Activated naive CD8-positive, alpha-beta T cell (primary cell): ENCODE results near the gene ANTXRL.
"Not testable (repeated sequence)": the region's sequence is repeated elsewhere in the genome, so short reads cannot be mapped to it uniquely, and the experiment has no call there.

ENCODE experiments used
- H3K27ac Mint-ChIP-seq: one replicate; pipeline ENCODE4 v1.8.0; 2021; ENCODE audit warnings: mixed read lengths
- H3K27me3 Mint-ChIP-seq: one replicate; pipeline ENCODE4 v1.8.0; 2021; ENCODE audit warnings: mixed read lengths
- H3K36me3 Mint-ChIP-seq: one replicate; pipeline ENCODE4 v1.8.0; 2021; ENCODE audit warnings: mixed read lengths
- H3K4me1 Mint-ChIP-seq: one replicate; pipeline ENCODE4 v1.8.0; 2021; ENCODE audit warnings: low read depth, mixed read lengths
- H3K4me3 Mint-ChIP-seq: one replicate; pipeline ENCODE4 v1.8.0; 2021; ENCODE audit warnings: mild to moderate bottlenecking, mixed read lengths
- H3K9me3 Mint-ChIP-seq: one replicate; pipeline ENCODE4 v1.8.0; 2021; ENCODE audit warnings: low read depth, mixed read lengths

Gene ANTXRL

DNA sequence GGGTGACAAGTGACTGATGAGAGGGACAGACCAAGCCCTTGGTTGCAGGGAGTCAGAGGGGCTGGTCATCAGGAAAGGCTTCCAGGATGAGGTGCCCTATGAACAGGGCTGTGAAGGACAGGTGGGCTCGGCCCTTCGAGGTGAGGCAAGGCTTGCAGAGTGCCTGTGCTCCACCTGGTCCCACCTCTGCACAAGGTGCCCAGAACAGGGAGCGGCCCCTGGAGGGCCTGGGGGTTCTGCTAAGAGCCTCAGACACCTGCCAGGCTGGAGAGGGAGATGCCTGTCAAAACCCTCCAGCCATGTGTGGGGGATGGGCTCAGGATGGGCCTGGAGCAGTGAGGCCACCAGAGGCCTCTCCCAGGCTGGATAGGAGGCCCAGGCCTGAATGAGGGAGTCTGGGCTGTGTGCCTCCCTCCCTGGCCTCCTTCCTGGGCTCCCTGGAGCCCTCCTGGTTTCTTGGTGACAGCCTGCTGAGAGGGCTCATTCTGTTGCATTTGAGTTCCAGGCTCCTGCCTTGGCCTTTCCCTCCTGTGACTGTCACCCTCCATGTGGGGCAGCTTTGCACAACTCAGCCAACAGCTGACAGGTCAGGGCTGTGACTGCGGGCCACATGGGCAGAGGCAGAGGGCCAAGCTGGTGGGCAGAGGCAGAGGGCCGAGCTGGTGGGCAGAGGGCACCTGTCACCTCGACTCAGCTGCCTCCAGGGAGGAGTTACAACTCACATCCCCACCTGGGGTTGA is 21.1 kb upstream of the ANTXRL start:
- H3K36me3 Mint-ChIP-seq, H3K27me3 Mint-ChIP-seq, H3K9me3 Mint-ChIP-seq, H3K4me3 Mint-ChIP-seq: not testable (repeated sequence)
- peaks cover 51% of the 10 kb centered on the region for H3K4me1 Mint-ChIP-seq
- H3K27ac Mint-ChIP-seq, result peak overlapping the region; percentile 82

DNA sequence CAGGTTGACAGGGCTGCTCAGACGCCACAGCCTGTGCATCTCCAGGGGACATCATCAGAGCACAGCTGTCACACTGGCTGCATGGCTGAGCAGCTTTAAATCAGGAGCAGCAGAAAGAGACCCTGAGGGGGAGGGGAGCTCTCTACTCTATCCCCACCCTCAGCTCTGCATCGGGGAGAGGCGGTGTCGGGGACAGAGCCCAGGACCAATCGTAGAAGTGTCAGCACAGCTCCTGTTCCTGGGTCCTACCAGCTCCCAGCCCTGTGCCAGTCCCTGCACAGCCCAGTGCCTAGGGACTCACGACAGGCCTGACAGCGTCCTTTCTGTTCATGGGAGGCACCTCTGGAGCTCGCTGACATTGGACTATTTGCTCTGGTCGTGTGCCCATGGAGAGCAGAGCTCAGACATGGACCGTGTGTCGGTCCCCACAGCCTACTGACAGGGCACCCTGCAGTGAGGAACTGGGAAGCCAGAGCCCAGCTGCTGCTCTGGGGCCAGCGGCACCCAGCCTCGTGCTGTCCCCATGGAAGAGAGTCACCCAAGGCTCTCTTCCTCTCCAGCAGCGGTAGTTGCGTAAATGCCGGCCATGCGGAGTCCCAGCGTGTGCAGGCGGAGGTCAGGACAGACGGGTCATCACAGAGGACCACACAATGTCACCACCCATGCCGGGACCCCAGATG is 20.4 kb upstream of the ANTXRL start:
- H3K36me3 Mint-ChIP-seq, result peaks cover 5% of the 10 kb centered on the region
- H3K4me3 Mint-ChIP-seq, result no peak overlapping the region
- H3K9me3 Mint-ChIP-seq, result no peaks in the 10 kb centered on the region
- no peaks in the 10 kb centered on the region for H3K27me3 Mint-ChIP-seq
- peak overlapping the region; percentile 47 for H3K27ac Mint-ChIP-seq
- H3K4me1 Mint-ChIP-seq, result peaks cover 46% of the 10 kb centered on the region

DNA sequence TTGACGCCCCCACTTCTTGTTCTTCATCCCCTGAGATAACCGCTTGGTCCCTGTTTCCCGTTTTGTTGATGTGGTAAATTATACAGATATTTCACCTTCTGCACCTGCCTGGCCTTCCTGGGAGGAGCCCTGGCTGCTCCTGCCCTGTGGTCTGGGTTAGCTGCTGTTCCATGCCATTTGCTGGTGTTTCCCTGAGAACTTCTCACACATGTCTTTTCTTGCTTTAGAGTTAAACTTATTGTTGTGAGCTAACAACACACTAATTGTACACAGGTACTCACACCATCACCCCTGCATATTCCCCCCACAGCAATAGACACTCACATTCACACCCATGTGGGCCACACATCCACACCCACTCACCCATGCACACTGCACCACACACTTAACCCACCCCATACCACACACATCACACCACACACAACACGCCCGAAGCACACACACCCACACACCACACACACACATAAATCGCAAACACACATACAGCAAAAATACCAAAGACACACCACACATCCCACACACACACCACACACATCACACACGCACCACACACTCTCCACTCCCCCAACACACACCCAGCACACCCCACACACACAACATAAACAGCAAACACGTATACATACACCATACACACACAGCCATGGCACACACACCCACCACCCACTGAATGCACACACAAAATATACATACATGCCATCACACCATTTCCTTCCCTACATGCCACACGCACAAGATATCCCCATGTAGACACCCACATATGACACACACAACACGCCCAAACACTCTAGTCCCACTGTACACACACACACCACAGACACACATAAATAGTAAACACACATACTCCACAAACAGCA is 19.4 kb upstream of the ANTXRL start:
- no peak overlapping the region for H3K27ac Mint-ChIP-seq
- no peaks in the 10 kb centered on the region for H3K9me3 Mint-ChIP-seq
- no peak overlapping the region for H3K4me3 Mint-ChIP-seq
- H3K36me3 Mint-ChIP-seq, result peaks cover 2% of the 10 kb centered on the region
- H3K4me1 Mint-ChIP-seq, result peaks cover 44% of the 10 kb centered on the region
- H3K27me3 Mint-ChIP-seq, result no peaks in the 10 kb centered on the region

DNA sequence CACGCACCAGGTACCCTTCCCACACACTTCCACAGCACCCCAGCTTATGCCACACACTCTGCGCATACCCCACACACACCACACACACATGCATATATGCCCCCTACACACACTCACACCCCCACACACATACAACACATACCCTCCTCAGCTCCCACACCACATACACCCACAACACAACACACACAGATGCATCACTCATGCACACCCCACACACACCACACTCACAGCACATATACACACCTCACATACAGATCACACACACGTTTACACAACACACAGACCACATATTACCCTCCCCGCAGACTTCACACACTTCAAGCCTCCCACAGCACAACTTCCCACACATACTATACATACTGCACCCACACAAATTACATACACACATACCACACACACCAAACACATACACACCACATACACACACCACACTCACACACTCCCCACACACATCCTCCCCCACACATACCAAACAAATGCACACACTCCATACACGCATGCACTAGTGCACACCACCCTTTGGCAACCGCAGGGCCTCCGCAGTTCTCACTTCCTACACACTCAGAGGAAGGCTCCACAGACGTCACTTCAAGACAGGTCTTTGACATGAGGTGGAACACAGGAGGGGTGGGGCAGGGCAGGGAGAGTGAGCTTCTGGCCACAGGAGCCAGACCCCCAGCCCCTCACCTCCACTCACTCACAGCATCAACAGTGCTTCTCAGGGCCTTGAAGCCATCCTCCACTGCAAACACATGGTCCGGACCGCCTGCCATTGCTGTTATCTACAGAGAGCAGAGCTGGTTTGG is 18.5 kb upstream of the ANTXRL start:
- Mint-ChIP-seq H3K27me3 (no peaks in the 10 kb centered on the region), H3K9me3 (no peaks in the 10 kb centered on the region), H3K4me3 (no peak overlapping the region), H3K27ac (no peak overlapping the region), H3K36me3 (peaks cover 2% of the 10 kb centered on the region), H3K4me1 (peaks cover 45% of the 10 kb centered on the region)

DNA sequence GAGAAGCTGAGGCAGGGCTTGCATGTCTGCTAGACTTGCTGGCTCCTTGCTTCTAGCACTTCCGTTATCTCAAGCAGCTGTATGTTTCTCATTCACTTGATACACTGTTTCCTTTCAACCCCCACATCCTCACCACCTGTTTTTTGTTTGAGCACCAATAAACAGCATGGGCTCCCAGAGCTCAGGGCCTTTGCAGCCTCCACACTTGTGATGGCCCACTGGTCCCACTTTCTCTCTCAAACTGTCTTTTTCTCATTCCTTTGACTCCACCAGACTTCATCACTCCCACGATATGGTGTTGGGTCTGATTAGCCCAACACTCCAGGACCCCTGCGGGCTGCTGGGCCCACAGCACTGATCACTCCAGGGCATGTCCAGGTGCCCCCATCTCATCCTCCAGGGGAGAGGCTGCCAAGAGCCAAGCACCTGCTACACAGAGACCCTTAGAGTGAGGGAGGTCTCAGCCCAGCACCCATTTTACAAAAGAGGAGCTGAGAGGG is 17.2 kb upstream of the ANTXRL start:
- not testable (repeated sequence) for H3K27ac Mint-ChIP-seq, H3K36me3 Mint-ChIP-seq, H3K4me3 Mint-ChIP-seq, H3K27me3 Mint-ChIP-seq, H3K9me3 Mint-ChIP-seq
- H3K4me1 Mint-ChIP-seq, result peaks cover 40% of the 10 kb centered on the region

DNA sequence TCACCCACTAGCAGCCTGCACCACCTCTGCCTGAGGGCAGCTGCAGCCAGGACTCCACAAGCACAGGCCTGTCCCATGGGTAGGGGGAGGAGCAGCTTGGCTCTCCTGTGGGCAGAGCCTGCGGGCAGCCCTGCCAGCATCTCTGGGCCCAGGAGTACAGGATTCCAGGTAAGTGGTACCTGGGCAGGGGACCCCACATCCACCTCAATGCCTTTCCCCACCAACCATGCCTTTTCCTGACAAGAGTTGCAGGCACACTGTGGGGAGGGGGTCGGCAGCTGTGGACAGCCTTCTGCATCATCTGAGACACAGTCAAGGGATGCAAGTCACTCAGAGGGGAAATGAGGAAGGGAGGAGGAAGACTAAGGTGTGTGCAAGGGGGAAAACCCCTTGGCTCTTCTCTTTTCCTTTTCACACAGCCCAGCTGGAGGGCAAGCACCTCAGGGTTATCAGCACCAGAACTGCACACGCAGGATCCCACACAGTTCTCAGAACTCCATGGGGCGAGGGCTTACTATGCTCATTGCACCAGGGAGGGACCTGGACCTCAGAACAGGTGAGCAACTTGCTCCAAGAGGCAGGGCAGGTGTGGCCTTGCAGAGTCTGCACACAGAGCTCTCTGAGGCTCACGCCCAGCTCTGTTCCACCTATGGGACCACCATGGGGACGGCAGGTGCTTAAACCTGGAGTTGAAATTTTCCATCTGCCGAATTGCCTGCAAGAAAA is 16.5 kb upstream of the ANTXRL start:
- peak overlapping the region; percentile 73 for H3K27ac Mint-ChIP-seq
- no peaks in the 10 kb centered on the region for H3K9me3 Mint-ChIP-seq
- H3K4me3 Mint-ChIP-seq, result no peak overlapping the region
- peaks cover 2% of the 10 kb centered on the region for H3K36me3 Mint-ChIP-seq
- no peaks in the 10 kb centered on the region for H3K27me3 Mint-ChIP-seq
- H3K4me1 Mint-ChIP-seq, result peaks cover 34% of the 10 kb centered on the region

DNA sequence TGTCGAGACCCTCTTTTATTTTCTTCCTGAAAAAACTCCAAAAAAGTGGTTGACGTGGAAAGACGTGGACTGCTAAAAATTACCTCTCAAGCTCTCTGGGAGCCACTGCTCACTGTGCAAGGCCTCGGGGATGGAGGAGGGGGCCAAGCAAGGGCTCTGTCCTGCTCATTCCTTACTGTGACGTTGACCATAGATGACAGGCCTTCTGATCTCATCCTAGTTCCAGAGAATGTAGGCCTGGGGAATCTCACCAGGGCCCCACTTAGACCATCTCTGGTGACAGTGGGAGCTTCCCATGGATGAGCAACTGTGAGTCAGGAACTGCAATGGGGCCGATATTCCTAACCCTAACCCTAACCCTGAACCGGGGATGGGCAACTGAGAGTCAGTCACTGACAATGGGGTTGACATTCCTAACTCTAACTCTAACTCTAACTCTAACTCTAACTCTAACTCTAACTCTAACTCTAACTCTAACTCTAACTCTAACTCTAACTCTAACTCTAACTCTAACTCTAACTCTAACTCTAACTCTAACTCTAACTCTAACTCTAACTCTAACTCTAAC is 15.8 kb upstream of the ANTXRL start:
- H3K9me3 Mint-ChIP-seq, H3K36me3 Mint-ChIP-seq, H3K4me3 Mint-ChIP-seq, H3K27me3 Mint-ChIP-seq: not testable (repeated sequence)
- peak overlapping the region; percentile 73 for H3K27ac Mint-ChIP-seq
- peaks cover 29% of the 10 kb centered on the region for H3K4me1 Mint-ChIP-seq

DNA sequence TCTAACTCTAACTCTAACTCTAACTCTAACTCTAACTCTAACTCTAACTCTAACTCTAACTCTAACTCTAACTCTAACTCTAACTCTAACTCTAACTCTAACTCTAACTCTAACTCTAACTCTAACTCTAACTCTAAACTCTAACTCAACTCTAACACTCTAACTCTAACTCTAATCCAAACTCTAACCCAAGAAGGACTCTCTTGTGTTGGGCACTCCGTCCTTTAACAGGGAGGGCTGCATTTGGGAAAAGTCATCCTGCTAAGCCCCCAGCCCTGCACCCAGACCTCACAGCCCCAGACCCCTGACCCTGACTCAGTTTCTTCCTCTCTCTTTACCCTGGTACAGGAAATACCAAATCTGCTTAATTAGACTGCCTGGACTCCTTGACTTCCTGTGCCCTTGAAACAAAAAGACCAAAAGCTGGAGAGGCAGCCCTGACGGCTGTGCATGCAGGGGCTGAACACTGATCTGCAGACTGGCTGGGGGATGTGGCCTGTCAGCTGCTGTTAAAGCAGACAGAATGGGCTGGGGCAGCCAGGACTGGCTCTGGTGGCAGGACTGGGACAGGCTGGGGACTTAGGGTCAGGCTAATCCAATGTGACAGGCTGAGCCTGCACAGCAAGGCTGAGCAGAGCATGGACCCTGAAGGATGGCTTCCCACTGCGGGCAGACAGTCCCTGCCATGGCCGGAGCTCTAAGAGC is 14.8 kb upstream of the ANTXRL start:
- Mint-ChIP-seq H3K4me1 (peaks cover 21% of the 10 kb centered on the region), H3K4me3 (peak overlapping the region; percentile 39), H3K27ac (peak overlapping the region; percentile 84)

DNA sequence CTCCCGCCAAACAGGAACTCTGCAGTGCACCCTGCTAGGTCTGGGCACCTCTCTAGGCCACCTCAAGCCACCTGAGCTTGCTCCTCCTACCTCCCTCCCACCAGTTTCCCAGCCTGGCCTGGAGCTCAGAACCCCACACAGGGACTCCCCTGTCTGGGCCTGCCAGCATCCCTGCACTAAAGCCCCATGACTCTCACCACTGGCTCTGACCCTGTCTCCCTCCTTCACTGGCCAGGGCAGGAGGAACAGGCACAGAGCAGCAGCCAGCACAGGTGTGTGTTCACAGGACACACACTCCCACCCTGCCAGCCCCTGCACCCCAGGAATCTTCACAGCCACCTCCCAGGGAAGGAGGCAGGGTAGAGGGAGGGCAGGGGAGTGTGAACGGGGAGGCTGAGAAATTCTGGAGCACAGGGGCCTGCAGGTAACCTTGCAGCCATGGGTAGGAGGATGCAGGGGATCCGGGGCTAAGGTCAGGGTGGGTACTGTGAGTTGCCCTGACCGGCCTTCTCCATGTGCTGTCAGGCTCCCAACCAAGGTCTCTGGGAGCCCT is 13.9 kb upstream of the ANTXRL start:
- H3K9me3 Mint-ChIP-seq, result no peaks in the 10 kb centered on the region
- H3K27ac Mint-ChIP-seq, result peak overlapping the region; percentile 84
- H3K4me1 Mint-ChIP-seq, result peaks cover 21% of the 10 kb centered on the region
- H3K4me3 Mint-ChIP-seq, result peak overlapping the region; percentile 27
- no peaks in the 10 kb centered on the region for H3K27me3 Mint-ChIP-seq
- H3K36me3 Mint-ChIP-seq, result peaks cover 2% of the 10 kb centered on the region

More for the DNA sequence above, 14.8 kb upstream of the ANTXRL start:
- H3K36me3 Mint-ChIP-seq, H3K9me3 Mint-ChIP-seq, H3K27me3 Mint-ChIP-seq: not testable (repeated sequence)

DNA sequence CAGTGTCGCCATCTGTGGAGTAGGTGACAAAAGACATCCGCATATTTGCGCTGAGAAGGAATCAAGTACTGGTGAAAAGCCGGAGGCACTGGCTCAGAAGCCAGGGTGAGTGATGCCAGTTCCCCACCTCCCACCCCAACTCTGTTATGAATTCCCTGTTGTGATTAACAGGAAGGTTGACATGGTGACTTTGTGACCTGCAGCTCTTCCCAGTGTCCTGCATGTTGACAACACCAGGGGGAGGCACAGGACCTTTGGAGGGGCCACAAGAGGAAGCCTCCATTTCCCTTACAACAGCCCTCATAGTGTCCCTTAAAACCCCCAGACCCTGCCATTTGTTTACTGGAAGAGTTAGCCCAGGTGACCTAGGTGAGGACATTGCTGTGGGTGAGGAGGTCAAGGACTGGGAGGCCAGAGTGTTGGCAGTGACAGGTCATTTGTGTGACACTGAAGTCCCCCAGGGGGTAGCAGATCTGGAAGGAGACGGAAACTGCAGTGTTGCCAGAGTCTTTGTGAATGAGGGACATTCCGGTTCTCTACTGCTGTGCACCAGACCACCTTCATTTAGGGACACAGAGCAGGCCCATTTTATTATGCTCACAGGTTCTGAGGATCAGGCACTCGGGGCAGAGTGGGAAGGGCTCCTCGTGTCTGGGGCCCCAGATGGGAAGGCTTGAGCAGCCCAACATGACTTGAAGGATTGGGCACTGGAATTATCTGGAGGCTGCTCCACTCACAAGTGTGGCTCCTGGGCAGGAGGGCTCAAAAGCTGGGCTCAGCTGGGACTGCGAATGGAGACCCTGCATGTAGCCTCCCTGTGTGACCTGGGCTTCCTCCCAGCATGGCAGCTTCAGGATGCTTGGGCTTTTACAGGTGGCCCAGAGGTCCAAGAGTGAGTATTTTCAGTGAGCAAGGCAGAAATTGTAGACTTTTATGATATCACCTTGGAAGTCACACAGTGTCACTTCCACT is 13.0 kb upstream of the ANTXRL start:
- Mint-ChIP-seq H3K4me1 (peaks cover 21% of the 10 kb centered on the region), H3K9me3 (no peaks in the 10 kb centered on the region), H3K36me3 (peaks cover 2% of the 10 kb centered on the region), H3K4me3 (no peak overlapping the region), H3K27me3 (no peaks in the 10 kb centered on the region), H3K27ac (peak overlapping the region; percentile 84)

DNA sequence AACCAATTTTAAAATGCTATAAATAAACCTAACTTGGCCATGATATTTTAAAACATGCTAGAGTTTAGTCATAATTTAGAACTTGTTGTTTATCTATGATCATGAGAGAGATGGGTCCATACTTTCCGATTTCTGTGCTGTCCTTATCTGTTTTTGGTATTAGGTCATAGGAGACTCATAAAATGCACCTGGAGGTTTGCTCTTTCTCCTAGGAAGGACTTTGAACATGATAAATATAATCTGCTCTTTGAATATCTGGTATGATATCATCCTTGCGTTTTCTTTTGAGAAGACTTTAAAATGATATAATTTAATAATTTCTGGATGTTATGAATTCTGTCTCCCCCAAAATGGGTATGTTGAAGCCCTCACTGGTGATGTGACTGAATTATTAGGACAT is 9.0 kb upstream of the ANTXRL start:
- Mint-ChIP-seq H3K4me1 (peaks cover 14% of the 10 kb centered on the region), H3K27me3 (no peaks in the 10 kb centered on the region), H3K9me3 (no peaks in the 10 kb centered on the region)

DNA sequence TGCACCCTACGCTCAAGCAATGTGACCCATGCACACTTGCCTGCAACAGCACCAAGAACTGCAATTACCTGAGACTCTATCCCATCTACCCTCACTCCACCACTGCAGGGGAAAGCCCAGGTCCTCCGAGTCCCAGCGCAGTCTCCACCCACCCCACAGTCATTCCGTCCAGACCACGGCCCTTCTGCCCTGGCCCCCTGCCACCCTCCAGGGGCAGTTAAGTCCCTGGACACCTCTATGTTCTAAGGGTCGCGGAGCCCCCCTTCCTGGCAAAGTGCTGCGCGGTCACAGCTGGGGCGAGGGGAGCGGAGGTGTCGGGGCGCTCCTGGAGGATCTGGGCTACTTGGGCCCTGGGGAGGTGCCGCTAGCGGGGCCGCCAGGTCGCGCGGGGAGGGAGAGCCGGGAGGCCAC is 4.4 kb upstream of the ANTXRL start:
- not testable (repeated sequence) for H3K27ac Mint-ChIP-seq, H3K36me3 Mint-ChIP-seq, H3K27me3 Mint-ChIP-seq, H3K9me3 Mint-ChIP-seq
- Mint-ChIP-seq H3K4me1 (peaks cover 18% of the 10 kb centered on the region), H3K4me3 (peak overlapping the region; percentile 78)

More for the DNA sequence above, 9.0 kb upstream of the ANTXRL start:
- Mint-ChIP-seq H3K36me3 (no peaks in the 10 kb centered on the region), H3K27ac (no peak overlapping the region), H3K4me3 (no peak overlapping the region)
